Frontal cortex (tissue), 4 donors: ENCODE measurements around the gene LRRC1. TPM values are rescaled to one million over a fixed set of nuclear protein-coding genes. Genes with fewer than 3 reads are reported as not detected.
"Not testable (repeated sequence)": the region's sequence is repeated elsewhere in the genome, so short reads cannot be mapped to it uniquely, and the experiment has no call there.

Experiments used
- DNase-seq, 2 donors: peaks; one replicate each; pipeline ENCODE4 v3.0.0; 2012; ENCODE audit warnings: low spot score in 2 of 2
- FAIRE-seq: peaks from 2 replicates; lab custom pipeline; 2012; peaks lifted over from hg19 to GRCh38; lab: Jason Lieb, UNC
- total RNA-seq: library from RNA; depleted of rRNA; stranded (reverse); fragments of >200 nt; gene quantifications from one replicate; pipeline ENCODE4 v1.2.3, GENCODE V29; 2014
- donor health status: control.
- donor health status: control.
- donor health status: control.

The LRRC1 gene
- total RNA-seq, 1 donor from 2014 or later, result 10.6 TPM

- FAIRE-seq (no peak), DNase-seq (no peak)
Observed at GRCh38 chr6:53790886-53791285, 3.9 kb upstream of the LRRC1 start.

- DNase-seq (no peak), FAIRE-seq (no peak)
Observed at GRCh38 chr6:53792016-53792415, 2.8 kb upstream of the LRRC1 start.

- DNase-seq, result no peak
- FAIRE-seq, result no peak
Observed at GRCh38 chr6:53792973-53793317, 1.9 kb upstream of the LRRC1 start.

GRCh38 chr6:53793318-53794136, 1.3 kb upstream of the LRRC1 start:
- DNase-seq, result peak in 1 of 2 donors; percentile 30
- FAIRE-seq, result no peak

- no peak for FAIRE-seq
Observed at GRCh38 chr6:53794137-53794719, 577 bp upstream of the LRRC1 start.

GRCh38 chr6:53795340-53795701, 516 bp downstream of the LRRC1 start:
- peak in 1 of 2 donors; percentile 53 for DNase-seq

More at GRCh38 chr6:53794137-53794719, 577 bp upstream of the LRRC1 start:
- peak; percentile 72 to 80 for DNase-seq

GRCh38 chr6:53795702-53796450, 1.1 kb downstream of the LRRC1 start:
- FAIRE-seq, result no peak
- DNase-seq, result peak; percentile 22 to 35

More at GRCh38 chr6:53795340-53795701, 516 bp downstream of the LRRC1 start:
- FAIRE-seq, result no peak

- FAIRE-seq (no peak), DNase-seq (peak in 1 of 2 donors; percentile 26)
Observed at GRCh38 chr6:53796451-53796780, 1.6 kb downstream of the LRRC1 start.

GRCh38 chr6:53796791-53797190, 2.0 kb downstream of the LRRC1 start:
- DNase-seq (no peak), FAIRE-seq (no peak)

GRCh38 chr6:53797304-53797703, 2.5 kb downstream of the LRRC1 start:
- no peak for DNase-seq
- no peak for FAIRE-seq

- DNase-seq (no peak), FAIRE-seq (no peak)
Observed at GRCh38 chr6:53799340-53799739, 4.5 kb downstream of the LRRC1 start.

- FAIRE-seq (no peak), DNase-seq (no peak)
Observed at GRCh38 chr6:53801022-53801421, 6.2 kb downstream of the LRRC1 start.

- FAIRE-seq (no peak), DNase-seq (no peak)
Observed at GRCh38 chr6:53802582-53802981, 7.8 kb downstream of the LRRC1 start.

- no peak for FAIRE-seq
- no peak for DNase-seq
Observed at GRCh38 chr6:53803081-53803860, 8.5 kb downstream of the LRRC1 start.

- DNase-seq, result no peak
- FAIRE-seq, result no peak
Observed at GRCh38 chr6:53805016-53805415, 10.2 kb downstream of the LRRC1 start.

- FAIRE-seq (no peak), DNase-seq (no peak)
Observed at GRCh38 chr6:53805725-53806124, 10.9 kb downstream of the LRRC1 start.

GRCh38 chr6:53807606-53808005, 12.8 kb downstream of the LRRC1 start:
- not testable (repeated sequence) for DNase-seq, FAIRE-seq

- FAIRE-seq (no peak), DNase-seq (no peak)
Observed at GRCh38 chr6:53808302-53808881, 13.6 kb downstream of the LRRC1 start.

- FAIRE-seq (no peak), DNase-seq (no peak)
Observed at GRCh38 chr6:53809691-53810090, 14.9 kb downstream of the LRRC1 start.

GRCh38 chr6:53811082-53811481, 16.3 kb downstream of the LRRC1 start:
- FAIRE-seq, result no peak
- DNase-seq, result no peak
